T47D (cell line): ENCODE results near the gene CWH43.
"Not testable (repeated sequence)": the region's sequence is repeated elsewhere in the genome, so short reads cannot be mapped to it uniquely, and the experiment has no call there.

Source experiments
- DNase-seq, 2 experiments: peaks; one replicate each; pipeline versions ENCODE4 v3.0.0 to v3.0.0-alpha.2; 2011 to 2012; ENCODE audit warnings: low read depth in 1 of 2, low spot score in 1 of 2
- JUND ChIP-seq: IDR thresholded peaks from 2 replicates; pipeline ENCODE4 v1.6.1; 2012; ENCODE audit warnings: low read depth
- in situ Hi-C: cut with HindIII; loops from 2 replicates; pipeline ENCODE4 v1.10.0; 2016; ENCODE audit warnings: low sequenced_read_pairs, low pct_unique_long_range_greater_than_20kb

CWH43 gene

DNA sequence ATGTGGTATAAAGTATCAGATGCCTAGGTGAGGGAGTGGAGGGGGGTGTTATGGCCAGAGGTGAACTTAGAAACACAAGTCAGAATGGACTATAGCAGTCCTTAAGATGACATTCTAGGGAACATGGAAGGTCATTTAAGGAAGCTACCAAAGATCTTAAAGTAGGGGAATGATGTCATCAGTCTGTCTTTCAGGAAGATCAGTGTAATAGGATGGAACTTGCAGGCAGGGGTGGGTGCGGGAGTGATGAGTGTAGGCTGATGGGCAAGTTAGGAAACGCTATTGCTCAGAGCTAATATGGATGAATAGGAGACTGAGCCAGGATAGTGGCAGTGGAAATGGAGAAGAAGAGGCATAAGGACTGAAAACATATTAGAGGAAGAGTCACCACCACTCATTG, 27.5 kb upstream of the CWH43 start:
- in situ Hi-C loops, result no loop called here
- no peak for DNase-seq
- no peak for TF ChIP-seq JUND

DNA sequence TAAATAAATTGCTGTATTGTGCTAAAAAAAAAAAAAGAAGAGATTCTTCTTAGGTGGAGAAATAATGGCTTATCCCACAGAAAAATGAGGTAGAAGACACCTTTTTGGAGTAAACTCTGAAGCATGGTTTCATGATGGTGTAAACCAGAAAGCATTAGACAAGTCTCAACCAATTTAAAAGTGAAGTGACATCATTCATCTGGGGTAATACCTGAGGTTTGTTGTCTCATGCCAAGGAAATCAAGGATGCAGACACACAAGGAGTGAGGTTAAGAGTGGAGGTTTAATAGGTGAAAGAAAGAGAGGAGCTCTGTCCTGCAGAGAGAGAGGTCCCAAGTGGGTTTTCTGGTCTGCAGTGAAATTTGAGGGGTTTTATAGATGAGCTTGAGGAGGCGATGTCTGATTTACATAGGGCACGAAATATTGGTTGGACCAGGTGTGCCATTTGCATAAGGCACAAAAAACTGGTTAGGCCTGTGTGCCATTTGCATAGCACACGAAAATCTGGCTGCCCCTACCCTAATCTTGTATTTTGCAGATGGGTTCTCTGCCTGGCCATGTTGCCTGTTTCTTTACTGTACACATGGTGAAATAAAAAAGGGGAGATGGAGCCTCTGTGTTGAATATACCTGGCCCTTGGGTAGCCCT, 25.0 kb upstream of the CWH43 start:
- in situ Hi-C loops, result no loop called here
- peak in 1 of 2 experiments; percentile 74 for DNase-seq
- TF ChIP-seq JUND, result no peak

DNA sequence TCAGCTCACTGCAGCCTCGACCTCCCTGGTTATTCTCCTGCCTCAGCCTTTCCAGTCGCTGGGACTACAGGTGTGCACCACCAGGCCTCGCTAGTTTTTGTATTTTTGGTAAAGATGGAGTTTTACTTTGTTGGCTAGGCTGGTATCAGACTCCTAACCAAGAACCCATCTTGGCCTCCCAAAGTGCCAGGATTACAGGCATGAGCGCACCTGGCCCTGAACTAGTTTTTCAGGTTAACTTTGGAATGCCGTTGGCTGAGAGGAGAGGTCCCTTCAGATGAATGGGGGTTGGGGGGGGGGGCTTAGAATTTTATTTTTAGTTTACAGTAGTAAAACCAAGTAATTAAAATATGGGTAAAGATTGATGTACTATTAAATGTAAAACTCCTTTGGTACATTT, 23.4 kb upstream of the CWH43 start:
- peak in 1 of 2 experiments; percentile 37 for DNase-seq
- no peak for TF ChIP-seq JUND
- in situ Hi-C loops, result no loop called here

DNA sequence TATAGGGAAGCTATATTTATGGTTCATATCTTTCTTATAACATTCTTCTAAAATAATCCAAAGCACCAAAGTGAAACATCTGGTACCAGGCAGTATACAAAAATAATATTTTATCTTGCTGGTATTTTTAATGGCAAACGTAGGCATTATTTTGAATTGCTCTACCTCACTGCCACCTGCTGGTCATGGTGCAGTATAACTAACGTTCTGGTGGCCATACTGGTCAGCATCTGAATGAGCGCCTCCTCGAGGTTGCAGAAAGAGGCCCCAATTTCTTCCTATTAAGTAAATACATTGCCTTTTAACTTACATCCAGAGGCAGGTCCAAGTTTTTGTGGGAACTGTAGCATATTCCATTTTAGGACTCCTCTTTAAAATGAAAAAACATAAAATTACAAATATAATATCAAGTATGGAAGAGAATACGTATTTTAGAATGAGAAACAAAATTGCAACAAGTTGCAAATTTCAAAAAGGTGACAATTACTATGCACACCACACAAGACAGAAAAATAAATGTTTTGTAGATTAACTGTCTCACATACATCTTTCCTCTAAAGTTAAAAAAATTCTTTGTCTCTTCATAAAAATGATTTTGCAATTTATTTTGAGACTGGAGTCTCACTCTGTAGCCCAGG, 22.9 kb upstream of the CWH43 start:
- DNase-seq, result peak in 1 of 2 experiments; percentile 87
- in situ Hi-C loops, result no loop called here
- no peak for TF ChIP-seq JUND

DNA sequence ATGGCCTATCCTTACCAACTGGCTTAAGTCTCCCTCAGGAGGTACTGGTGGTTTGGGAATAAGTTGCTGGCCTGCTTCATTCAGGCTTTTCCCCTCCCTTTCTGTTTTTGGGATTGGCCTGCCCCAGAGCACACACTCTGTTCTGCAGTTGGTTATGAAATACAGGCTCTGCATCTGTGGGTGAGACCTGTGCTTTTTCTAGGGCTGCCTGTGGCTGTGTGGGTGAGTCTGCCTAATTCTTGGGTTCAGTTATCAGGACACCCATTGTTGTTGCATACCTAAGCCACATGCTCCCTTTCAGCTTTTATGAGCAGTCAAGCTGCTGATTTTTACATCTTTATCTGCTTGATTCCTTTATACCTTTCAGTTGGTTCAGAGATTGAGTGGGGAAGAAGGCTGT, 19.0 kb upstream of the CWH43 start:
- TF ChIP-seq JUND, result no peak
- in situ Hi-C loops, result no loop called here
- DNase-seq, result no peak

DNA sequence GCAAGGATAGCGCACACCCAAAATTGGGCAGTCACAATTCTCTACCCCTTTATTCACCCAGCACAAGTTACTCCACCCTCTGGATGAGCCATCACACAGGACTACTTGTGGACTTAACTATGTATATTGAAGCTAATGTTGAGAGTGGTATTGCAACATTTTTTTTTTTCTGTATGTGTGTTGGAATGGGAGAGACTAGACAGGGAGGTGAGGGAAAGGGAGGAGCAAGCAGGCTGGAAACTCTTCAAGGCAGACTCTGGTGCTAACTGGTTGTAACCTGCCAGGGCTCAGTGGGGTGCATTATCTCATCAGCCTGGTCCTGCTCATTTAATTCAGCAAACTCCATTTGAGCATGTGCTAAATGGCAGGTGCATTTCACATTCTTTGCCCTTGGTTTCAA, 18.4 kb upstream of the CWH43 start:
- no peak for DNase-seq
- in situ Hi-C loops, result no loop called here
- no peak for TF ChIP-seq JUND

DNA sequence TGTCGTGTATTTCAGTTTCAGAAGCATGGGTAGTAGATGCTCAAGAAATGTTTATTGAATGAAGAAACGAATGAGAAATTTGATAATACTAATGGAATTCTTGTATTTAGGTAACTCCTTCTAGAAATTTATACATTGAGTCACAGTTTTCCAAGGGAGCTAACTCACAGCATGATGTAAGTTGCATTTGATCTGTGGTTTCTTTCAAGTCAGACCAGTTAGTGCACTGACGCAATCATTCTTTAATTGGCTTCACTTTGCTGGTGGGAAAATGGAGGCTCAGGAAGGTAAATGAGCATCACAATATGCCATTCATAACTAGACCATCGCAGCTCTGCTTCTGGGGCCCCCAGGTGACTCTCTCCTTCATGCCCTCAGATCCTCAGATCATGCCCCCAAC, 17.3 kb upstream of the CWH43 start:
- peak in 1 of 2 experiments; percentile 58 for DNase-seq
- no peak for TF ChIP-seq JUND
- in situ Hi-C loops, result no loop called here

DNA sequence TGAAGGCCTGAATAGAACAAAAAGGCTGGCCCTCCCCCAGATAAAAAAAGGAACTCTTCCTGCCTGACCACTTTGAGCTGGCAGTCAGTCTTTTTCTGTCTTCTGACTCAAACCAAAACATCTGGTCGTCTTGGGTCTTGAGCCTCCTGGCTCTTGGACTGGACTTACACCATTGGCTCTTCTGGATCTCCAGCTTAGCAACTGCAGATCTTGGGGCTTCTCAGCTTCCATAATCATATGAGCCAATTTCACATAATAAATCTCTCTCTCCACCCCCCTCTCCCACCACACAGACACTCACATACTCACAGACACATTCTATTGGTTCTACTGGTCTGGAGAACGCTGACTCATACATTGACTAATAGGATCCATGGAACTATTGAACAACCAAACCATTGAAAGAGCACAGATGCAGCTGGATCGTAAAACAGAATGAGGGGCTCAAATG, 15.6 kb upstream of the CWH43 start:
- no peak for TF ChIP-seq JUND
- in situ Hi-C loops, result no loop called here
- DNase-seq, result no peak

DNA sequence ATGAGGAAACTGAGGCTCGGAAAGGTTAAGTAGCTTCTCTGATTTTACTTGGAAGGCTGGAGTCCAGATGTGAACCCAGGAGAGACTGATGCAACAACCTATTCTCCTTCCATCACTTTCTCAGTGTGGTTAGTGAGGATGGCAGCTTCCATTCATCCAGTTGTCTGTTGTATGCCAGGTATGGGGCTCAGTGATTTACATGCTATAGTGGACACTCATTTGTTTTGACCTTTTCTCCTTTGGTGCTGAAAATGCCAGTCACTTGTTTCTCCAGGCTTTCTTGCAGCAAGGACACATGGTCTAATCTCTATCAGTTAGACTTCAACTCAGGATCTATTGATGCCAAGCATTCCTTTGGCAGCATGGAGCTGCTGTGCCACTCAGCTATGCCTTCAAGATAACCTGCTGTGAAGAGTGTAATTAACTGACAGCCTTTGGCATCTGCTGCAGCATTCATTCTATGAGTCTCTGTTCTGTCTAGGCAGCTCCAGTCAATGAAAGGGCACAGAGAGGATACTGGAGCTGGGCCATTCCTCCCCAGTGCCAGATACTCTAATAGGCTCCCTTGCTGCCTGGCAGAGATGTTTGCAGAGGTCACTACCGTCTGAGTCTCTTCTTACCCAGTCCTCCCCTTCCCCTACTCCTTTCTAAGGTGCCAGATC, 11.0 kb upstream of the CWH43 start:
- TF ChIP-seq JUND, result no peak
- DNase-seq, result no peak
- in situ Hi-C loops, result no loop called here

DNA sequence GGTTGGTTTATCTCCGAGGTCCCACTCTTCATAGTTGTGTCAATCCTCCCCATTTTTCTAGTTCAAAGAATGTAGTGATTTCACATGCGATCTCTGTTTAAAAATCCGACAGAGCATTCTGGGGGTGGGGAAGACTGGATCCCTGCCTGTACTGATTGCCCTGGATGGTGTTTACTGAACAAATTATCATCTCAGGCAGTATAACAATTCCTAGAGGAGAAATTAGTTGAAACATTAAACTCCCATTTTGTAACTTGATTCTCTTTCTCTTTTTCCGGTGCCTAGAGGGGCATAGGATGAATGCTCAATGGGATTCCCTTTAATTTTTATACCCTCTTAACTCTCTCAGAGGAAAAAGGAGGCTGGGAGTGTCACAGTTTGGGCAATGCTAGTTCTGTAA, 10.0 kb upstream of the CWH43 start:
- in situ Hi-C loops, result no loop called here
- no peak for DNase-seq
- TF ChIP-seq JUND, result no peak

DNA sequence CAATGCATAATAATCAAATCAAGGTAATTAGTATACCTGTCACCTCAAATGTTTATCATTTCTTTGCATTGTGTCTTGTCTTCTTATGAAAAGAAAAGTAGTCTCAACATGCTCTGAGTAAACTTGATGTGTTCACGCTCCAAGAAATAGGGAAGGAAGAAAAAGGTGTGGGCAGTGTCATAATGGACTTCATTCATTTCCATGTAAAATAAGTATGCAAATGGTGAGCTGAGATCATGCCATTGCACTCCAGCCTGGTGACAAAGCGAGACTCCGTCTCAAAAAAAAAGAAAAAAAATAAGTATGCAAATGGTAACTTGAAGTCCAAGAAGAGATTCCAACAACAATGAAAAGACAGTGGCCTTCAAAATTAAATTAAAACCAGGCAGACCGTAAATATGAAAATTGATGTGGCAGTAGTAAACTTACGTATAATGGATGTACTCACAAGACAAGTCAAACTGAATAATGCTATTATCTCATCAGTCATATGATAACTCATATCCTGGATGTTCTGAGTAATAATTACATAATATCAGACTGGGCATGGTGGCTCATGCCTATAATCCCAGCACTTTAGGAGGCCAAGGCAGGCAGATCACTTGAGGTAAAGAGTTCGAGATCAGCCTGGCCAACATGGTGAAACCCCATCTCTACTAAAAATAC, 6.0 kb upstream of the CWH43 start:
- in situ Hi-C loops, result no loop called here
- no peak for TF ChIP-seq JUND
- no peak for DNase-seq

DNA sequence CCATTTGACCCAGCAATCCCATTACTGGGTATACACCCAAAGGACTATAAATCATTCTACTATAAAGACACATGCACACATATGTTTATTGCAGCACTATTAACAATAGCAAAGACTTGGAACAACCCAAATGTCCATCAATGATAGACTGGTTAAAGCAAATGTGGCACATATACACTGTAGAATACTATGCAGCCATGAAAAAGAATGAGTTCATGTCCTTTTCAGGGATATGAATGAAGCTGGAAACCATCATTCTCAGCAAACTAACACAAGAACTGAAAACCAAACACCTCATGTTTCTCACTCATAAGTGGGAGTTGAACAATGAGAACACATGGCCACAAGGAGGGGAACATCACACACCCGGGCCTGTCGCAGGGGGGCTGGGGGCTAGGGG, 2.1 kb upstream of the CWH43 start:
- in situ Hi-C loops, DNase-seq: not testable (repeated sequence)

DNA sequence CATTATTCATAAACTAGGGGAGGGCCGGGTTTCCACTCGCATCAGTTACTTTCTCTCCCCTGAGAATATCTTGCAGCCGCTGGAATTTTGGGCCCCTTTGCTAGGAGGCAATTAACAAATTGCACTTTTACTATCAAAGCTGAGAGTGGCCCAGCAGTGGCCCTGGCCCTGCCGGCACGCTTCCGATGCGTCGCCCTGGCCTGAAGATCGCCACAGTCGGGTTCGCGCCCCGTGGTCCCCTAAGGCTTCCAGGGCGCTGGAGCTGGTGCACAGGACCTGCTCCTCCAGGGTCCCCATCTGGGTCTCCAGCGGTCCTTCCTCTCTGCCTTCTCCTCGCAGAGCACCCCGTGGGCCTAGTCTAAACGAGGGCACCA, 486 bp upstream of the CWH43 start:
- no peak for DNase-seq
- in situ Hi-C loops, result no loop called here
- no peak for TF ChIP-seq JUND
